Limb (tissue), 2 donors: ENCODE data around the gene SPRR5.

Source experiments
- DNase-seq, 2 donors: peaks; one replicate each; pipeline ENCODE4 v3.0.0-alpha.2; 2016; ENCODE audit errors: extremely low spot score in 2 of 2

SPRR5 gene

DNA sequence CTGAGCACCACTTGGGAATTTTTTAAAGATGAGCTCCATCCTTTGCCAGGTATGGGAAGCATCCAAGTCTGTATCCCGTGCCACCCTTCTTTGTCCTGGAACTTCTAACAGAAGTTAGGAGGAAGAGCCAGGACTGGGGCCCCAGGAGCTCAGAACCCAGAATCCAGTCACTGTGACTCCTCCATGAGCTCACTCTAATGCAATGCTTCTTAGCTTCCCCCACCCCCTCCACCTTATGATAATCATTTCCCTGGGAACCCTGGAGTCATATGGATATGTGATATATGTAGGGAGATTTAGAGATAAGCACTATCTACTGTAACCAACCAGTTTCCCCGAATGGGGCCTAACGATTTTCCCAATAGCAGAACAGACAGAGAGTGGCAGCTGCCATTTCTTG, 758 bp upstream of the SPRR5 start:
- no peak for DNase-seq

DNA sequence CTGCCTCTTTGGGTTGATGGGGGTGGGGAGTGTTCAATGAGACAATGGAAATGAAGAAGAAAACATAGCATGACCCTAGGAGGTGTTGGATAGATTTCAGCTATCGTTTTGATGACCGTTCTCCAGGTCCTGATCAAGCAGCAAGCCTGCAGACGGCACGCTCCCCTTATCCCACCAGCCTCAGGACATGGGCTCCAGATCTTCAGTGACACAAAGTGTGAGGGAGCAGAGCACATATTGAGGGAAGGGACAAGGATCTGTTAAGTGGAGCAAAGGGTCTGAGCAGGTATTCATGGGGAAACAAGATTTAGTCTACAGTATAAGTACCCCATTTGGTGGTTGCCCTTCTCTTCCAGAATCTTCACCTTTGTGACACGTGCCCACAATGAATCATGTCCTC, 4.7 kb downstream of the SPRR5 start:
- DNase-seq: no peak

DNA sequence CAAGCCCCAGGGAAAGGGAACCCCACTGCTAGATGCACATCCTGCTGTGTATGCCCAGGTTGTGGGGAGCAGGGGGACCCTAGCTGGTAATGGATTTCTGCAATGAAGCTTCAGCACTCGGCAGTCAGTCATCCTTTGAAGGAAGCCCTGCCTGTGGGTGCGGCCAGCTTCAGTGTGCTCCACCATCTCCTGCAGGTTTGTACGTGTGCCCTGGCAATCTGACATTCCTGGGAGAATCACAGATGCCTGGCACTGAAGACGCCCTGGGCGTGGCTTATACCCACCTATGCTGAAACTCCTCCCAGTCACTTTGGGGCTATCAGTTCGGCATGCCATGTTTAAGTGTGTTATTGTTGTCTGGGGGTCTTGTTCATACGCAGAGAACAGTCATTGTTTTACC, 6.8 kb downstream of the SPRR5 start:
- DNase-seq: no peak

DNA sequence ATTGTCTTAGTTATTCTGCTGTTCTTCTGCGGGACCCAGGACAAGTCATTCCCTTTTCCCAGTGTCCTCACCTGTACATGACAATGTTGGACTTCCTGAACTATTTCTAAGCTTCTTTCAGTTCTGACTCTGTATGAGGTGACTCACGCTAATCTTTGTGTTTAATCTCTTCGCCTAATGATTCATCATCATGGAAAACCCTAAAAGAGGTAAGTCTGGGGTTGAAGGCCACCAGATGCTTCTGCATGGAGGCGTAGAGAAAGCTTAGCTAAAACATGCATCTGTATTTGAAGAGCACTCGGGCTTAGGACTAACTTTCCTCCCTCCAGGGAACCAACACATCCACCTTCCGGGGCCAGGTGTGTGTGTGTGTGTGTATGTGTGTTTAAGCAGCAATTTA, 7.4 kb downstream of the SPRR5 start:
- no peak for DNase-seq

DNA sequence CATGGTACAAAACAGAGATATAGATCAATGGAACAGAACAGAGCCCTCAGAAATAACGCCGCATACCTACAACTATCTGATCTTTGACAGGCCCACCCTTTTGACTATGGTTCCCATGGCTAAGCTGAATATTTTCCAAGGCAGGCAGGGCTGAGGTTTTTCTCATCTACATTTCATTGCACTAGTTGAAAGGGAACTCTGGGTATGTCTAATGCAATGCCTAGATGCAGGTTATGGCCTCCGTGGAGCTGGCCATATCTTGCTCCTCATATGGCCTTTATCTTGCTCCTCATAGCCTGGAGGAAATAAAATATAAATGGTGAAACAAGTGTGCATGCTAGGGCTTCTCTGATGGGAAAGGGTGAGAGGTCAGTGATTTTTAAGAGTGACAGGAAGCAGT, 10.6 kb downstream of the SPRR5 start:
- no peak for DNase-seq

DNA sequence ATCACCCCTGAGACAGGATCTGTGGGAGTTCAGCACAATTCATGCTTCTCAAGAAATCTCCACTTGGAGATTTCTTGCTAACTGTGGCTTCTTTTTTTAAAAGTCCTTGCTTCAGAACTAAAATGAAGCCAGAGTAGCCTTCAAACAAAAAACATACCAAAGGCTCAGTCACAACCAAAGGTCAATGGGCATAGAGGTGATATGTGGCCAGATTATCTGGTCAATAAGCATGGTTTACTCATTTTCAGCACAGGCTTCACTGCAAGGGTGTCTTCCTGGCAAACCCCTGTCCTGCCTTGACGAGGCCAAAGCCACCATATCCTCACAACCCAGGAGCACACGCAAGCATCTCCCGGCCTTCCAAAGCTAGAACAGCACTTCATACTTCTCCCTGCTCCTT, 12.3 kb downstream of the SPRR5 start:
- DNase-seq: no peak

DNA sequence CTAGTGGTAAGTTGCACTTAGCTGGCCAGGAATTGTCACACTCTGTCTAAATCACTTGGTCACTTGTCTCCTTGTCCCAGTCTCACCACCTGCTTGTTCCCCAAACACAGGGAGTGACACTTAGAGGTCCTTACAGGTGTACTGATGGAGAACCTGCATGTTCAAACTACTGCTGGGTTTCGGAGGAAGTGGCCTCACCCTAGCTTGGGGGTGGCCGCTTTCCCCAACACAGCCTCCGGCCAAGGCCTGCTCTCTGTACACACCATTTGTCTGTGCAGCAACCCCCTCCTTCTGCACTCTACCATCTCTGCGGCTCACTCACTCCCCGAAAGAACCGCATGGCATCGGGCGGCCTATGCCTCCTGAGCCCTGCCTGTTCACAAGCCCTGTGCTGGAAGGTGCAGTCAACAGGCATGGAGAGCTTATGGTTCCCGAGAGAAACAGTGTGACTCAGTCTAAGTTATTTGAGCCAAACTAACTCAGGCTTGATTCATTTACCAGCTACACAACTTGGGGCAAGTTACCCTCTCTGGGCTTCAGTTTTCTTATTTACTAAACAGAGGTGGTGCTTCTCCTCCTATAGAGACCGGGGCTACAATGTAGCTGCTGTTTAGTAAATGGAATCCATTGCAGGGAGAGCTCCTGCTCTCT, 12.9 kb downstream of the SPRR5 start:
- no peak for DNase-seq

DNA sequence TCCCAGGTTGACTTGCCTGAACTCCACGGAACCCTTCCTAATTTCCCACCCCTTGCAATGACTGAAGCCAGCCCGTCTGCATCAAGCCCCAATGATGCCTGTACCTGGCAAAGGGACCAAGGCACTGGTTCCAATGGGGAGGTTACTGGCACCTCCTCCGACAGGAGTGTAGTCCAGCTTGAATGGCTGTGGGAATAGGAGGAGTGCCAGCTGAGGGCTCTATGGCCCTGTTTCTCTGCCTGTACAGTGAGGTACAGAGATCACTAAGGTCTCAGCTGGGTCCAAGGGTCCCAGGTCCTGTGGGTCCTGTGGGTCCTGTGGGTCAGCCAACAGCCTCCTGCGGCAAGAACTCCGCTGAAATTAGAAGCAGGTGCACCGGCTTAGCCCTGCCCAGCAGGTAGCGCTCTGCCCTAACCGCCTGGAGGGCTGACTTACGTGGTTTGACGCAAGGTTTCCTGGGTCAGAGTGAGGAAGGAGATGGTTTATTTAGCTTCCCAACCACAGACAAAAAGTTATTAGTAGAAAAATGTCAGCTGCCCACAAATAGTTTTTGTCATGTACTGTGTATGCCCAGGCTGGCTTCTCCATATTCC, 13.5 kb downstream of the SPRR5 start:
- no peak for DNase-seq

DNA sequence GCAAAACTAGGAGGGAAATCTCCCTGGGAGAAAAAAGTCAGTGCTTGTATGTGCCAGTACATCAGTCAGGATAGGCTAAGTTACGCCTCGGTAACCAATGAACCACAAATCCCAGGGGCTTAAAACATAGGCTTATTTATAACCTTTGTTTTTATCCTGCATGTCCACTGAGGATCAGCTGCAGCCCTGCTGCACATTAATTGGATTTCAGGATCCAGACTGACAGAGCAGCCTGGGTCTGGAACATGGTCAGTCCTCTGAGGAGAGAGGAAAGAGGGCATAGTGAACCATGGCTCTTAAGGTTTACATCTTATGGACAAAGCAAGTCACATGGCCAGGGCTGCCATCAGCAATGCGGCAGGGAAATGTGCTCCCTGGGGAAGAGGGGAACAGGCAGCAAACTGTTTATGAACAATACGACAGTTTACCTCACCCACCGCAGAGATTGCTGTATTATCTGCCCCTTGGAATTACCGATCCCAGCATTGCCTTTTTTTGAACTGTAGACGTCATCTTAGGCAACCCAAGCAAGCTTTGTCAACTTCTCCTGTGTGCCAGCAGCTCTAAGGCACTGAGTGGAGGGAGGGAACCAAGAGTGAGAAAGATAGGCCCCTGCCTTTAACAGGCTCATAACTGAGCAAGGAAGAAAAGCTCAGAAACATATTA, 14.4 kb downstream of the SPRR5 start:
- no peak for DNase-seq

DNA sequence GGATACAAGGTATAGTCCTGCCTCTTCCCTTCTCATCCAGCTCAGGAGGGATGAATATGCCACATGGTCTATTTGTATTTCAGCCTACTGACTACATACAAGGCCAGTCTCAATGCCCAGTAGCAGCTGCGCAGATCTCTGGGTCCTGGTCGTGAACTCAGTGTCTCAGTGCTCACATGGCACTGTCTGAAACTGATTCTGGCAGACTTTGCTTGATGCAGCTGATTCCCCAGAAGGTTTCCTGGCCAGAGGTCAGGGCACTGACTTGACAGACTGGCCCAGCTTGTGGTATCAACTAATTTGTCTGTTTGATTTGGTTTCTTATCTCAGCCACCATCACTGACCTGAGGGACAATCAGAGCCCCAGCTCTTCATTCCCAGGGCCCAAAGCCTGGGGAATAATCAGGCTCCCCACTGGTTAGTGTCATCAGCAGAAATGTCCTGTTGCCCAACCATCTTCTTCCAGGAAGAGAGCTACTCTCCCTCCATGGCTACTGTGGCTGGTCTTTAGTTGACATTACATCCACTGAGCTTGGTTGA, 15.9 kb downstream of the SPRR5 start:
- no peak for DNase-seq

DNA sequence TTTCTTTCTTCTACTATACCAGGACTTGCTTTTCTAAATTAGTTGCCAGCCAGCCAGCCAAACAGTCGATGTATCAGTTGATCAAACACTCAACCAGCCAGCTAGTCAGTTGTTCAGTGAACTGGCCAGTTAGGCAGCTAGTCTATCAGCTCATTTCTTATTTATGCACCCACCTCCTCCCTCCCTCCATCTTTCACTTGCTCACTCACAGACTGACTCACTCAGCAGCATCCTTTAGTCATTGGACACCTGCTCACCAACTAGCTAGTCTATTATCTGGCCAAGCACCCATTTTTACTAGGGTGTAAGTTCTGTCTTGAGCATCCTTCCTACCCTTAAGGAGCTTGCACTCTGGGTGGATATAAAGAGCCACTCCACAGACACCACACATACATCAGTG, 17.5 kb downstream of the SPRR5 start:
- no peak for DNase-seq

DNA sequence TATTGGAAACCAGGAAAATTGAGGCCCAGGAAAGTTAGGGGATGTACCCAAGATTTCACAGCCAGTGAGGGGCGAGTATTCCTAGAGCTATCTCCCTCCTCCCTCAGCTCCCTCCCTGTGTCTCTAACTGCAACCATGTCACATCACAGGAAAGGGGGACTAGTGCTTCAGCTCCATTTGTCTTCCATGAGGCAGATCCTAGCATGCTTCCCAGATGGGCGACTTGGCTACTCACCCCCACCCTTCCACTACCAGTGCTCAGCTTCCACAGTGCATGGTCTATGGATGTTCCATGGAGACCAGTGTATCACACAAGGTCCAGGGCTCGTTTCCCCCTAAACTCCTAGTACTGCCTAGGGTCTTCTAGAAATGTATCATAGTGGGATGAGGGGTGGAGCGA, 18.8 kb downstream of the SPRR5 start:
- DNase-seq: no peak

DNA sequence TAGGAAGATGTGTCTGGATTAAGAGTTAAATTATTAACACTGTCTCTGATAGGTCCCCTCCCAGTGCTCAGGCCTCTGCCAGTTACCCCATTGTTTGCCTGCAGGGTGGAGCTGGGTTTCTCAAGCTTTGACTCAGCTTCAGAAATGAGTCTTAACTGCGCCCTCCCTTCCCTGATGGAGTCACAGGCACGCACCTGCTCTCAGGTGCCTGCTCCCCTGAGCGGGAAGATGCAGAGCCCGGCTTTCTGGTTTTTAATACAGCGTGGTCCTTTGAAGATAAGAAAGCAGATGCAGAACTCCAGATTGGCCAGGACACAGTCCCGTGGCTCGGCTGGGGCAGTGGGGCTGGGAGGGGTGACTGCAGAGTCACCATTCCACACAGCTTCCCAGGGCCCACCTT, 20.2 kb downstream of the SPRR5 start:
- no peak for DNase-seq

DNA sequence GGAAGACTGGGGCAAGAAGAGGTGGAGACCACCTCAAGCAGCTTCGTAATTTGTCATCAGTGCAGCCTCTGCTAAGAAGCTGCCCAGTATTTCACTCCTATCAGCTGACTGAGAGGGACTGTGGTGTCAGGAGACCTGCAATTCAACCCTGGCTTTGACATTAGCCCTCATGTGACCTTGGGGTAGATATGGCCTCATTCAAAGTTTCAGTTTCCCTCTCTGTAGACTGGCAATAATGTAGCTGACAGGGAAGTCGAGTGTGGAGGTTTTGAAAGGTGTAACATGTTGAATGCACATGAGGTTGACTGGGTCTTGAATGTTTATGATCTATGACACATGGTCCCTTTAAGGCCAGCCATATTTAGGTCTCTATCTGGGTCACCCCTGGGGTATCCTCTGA, 21.2 kb downstream of the SPRR5 start:
- DNase-seq: no peak

DNA sequence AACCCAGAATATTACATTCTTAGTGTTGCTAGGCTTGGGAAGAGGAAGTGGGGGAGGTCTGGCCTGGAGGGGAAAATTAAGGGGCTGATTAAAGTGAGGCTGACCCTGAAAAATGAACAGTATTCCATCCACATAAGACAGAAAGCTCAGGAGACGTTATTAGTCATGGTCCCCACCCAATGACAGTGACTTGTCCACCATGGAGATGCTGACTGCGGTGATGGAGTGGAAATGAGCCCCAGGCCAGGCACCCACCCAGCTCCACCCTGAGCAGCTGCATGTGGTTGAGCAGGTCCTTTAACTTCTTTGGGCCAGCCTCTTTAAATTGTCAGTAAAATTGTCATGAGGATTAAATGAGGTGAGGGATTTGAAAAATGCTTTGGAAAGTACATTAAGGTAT, 22.0 kb downstream of the SPRR5 start:
- no peak for DNase-seq

DNA sequence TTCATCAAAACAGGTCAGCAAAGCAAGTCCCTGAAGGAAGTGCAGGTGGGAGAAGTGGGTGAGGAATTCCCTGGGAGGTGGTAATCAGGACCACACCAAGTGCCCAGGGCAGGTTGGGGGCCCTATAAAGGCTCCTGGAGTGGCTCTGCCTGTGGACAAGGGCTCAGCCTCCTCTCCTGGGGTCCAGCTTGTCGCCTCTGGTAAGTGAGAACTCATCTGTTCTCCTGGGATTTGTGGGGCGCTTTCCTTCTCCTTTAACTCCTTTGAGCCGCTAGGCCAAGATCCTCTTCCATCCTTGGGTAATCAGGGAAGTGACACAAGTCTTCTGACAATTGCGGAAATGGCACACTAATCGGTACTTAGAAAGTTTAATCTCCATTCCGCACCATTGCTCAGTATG, 23.5 kb downstream of the SPRR5 start, which contains the start of gene SPRR4:
TSS of gene SPRR4 (plus strand) at position 154 of the 400 bp plus-strand sequence. CDS start 1,243 bp downstream, outside the sequence.
- DNase-seq: no peak

DNA sequence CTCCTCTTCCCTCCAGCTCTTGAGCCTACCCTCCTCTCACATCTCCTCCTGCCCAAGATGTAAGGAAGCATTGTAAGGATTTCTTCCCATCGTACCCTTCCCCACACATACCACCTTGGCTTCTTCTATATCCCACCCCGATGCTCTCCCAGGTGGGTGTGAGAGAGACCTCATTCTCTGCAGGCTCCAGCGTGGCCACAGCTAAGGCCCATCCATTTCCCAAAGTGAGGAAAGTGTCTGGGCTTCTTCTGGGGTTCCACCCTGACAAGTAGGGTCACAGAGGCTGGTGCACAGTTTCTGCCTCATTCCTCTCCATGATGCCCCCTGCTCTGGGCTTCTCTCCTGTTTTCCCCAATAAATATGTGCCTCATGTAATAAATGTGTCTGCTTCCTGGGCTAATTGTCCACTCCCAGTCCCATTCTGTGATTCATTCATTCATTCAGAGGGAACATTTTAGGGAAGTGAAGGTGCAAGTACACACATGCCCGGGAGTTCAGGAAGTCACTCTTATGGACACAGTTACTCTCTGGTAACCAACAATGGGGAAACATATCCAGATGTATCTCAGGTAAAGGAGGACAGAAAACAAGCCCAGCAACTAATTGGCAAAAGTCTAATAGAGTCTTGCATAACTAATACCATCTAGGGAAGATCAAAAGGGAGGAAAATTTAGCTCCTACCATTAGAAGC, 25.3 kb downstream of the SPRR5 start:
- no peak for DNase-seq

DNA sequence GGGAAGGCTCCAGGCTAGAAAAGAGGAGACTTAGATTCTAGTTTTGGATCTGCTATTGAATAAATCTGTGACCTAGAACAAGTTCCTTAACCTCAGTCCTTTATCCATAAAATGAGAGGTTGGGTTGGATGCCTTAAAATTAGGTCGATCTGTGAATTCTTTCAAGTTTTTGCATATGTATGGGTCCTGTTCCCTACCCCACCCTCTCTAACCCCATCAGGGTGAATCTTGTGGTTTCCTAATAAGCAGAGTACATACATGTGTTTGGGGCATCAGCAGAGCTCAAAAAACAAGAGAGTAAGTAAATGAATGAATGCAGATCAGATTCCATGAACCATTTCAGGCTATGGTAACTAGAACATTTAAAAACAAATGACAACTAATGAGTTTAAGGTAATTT, 29.7 kb downstream of the SPRR5 start:
- no peak for DNase-seq

DNA sequence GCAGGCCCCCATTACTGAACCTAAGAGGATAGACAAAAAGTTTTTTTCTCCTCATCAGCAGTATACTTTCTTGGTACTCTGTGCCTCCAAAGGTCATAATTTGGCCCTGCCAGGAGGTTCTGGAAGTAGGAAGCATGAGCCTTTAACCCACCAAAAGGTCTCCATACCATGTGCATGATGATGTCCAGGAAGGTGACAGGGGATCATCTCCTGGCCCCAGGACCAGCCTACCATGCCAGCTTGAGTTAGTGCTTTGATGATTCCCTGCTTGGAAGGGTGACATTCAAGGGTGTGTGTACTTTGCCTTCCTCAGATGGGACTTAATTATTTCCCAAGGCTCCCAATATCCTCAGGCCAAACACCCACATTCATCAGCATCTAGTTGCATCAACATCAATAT, 30.6 kb downstream of the SPRR5 start:
- no peak for DNase-seq

DNA sequence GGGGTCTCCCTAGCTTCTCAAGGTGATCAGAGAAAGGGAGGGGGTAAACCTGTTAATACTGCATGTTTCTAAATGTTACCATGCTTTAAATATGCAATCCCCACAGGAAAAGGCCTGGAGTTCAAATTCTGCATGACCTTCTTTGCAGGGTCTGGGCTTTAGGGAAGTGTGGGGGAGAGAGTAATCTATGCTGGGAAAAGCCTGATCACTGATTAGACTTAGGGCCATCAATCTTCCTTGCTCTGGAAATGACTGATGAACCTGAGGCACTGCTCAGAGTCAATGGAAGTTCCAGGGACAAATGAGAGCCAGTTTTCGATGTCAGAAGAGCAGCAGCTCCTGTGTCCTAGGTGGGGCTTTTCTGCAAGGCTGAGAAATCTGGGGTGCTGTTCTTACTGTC, 33.7 kb downstream of the SPRR5 start:
- no peak for DNase-seq

DNA sequence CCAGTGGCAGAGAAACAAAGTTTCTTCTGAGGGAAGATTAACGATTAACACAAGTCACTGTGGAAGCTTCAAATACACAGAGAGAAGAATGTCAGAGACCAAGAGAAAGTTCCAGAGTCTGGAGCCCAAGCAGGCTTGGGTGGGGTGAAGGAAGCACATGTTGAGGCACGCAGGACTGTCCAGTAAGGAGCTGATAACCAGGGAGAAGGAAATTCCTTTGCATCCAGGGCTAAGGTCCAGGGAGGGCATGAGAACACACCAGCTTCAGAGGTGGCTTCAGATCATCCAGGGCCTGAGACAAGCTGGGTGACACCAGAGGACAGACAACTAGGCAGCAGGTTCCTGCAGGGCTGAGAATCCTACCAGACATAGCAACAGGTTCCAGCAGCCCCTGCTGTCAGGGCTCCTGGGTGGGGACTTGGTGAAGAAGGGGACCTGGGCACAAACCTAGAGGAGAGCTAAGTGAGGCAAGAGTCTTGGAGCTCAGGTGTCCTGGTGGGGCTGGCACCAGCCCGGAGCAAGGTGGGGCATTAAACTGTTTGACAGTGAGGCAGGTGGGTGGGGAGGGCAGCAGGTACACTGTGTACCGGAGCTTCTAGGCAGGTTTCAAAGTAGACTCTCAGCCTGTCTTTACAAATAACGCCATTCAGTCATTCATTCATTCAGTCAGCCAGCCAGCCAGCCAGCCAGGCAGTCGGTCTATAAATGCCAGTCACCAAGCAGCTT, 34.3 kb downstream of the SPRR5 start:
- no peak for DNase-seq

DNA sequence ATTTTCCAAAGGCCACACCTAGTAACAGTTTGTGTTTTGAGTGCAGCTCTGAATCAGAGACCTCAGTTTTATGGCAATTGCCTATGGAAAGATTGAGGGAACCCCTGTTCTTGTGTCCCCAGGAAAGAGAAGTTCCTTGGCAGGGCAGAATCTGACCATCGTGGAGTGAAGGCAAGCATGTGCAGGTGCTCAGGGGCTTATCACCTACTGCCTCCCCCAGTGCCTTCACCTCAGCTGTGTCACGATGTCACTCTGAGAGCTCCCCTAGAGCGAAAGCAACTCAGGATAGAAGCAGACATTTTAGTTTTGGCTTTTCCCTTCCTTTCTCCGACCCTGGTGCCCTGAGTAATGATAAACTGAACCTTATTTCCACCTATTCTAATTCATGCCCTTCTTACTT, 35.1 kb downstream of the SPRR5 start:
- DNase-seq: no peak
